Tibial nerve (tissue), 4 donors: ENCODE measurements around the gene HSPB9.

Experiments used
- CTCF ChIP-seq, 5 experiments: fragments of 200-600 bp in 3 of 5; fragments of 450-650 bp in 2 of 5; sonication (generic) in 3 of 5; IDR thresholded peaks; one replicate each; pipeline ENCODE4 v1.5.1; 2016 to 2019; ENCODE audit warnings: antibody characterized with exemption in 5 of 5, mild to moderate bottlenecking in 3 of 5, moderate library complexity in 2 of 5
- EP300 ChIP-seq, 2 donors: sonication (generic); formaldehyde crosslinking; IDR thresholded peaks; one replicate each; pipeline ENCODE4 v1.6.1; 2017; ENCODE audit warnings: antibody characterized with exemption in 2 of 2, mild to moderate bottlenecking in 1 of 2
- POLR2A ChIP-seq, 2 donors: fragments of 450-650 bp; IDR thresholded peaks; one replicate each; pipeline ENCODE4 v1.6.1; 2017; ENCODE audit warnings: antibody characterized with exemption in 2 of 2, mild to moderate bottlenecking in 2 of 2, moderate library complexity in 2 of 2

- TF ChIP-seq CTCF (IDR thresholded peaks at IDR 0.05) (no peak), POLR2A (IDR thresholded peaks at IDR 0.05) (no peak), EP300 (IDR thresholded peaks at IDR 0.05) (no peak)
Measured at GRCh38 chr17:42114118-42114517, 8.5 kb upstream of the HSPB9 start.
